Lung (tissue), 12 donors: ENCODE measurements around the gene RBM48. TPM values are rescaled to one million over a fixed set of nuclear protein-coding genes. Genes with fewer than 3 reads are reported as not detected.

Experiments used
- ATAC-seq: fragments of 200-7000 bp; cut with Tn5 transposase; one replicate; pipeline ENCODE4 v1.9.1; 2020; ENCODE audit warnings: moderate number of reproducible peaks; ENCODE audit not compliant: insufficient read depth, low FRiP score
- DNase-seq, 3 donors: peaks; one replicate each; pipeline ENCODE4 v3.0.0-alpha.2; 2013 to 2017
- H3K27ac ChIP-seq, 2 donors: one replicate each; pipeline ENCODE4 v1.5.1; 2013; ENCODE audit warnings: mild to moderate bottlenecking in 2 of 2, moderate library complexity in 2 of 2, control low read depth in 1 of 2, inconsistent platforms in 1 of 2, low read depth in 1 of 2, low read length in 1 of 2
- H3K27me3 ChIP-seq, 3 donors: one replicate each; pipeline ENCODE4 v1.5.1; 2013; ENCODE audit warnings: low read length in 2 of 3; ENCODE audit not compliant: control insufficient read depth in 3 of 3, insufficient read depth in 3 of 3
- H3K36me3 ChIP-seq, 4 donors: one replicate each; pipeline ENCODE4 v1.5.1; 2013; ENCODE audit warnings: low read length in 4 of 4, mild to moderate bottlenecking in 1 of 4, moderate library complexity in 1 of 4; ENCODE audit not compliant: control insufficient read depth in 4 of 4, insufficient read depth in 4 of 4
- H3K4me1 ChIP-seq, 5 donors: one replicate each; pipeline ENCODE4 v1.5.1; 2013; ENCODE audit warnings: low read length in 5 of 5, mild to moderate bottlenecking in 2 of 5, moderate library complexity in 1 of 5; ENCODE audit not compliant: control insufficient read depth in 5 of 5, insufficient read depth in 5 of 5
- H3K4me3 ChIP-seq: one replicate; pipeline ENCODE4 v1.5.1; 2013; ENCODE audit warnings: mild to moderate bottlenecking, control low read depth, moderate library complexity
- H3K9ac ChIP-seq, 2 donors: one replicate each; pipeline ENCODE4 v1.5.1; 2013; ENCODE audit warnings: low read length in 2 of 2, control low read depth in 1 of 2; ENCODE audit not compliant: insufficient read depth in 1 of 2
- H3K9me3 ChIP-seq, 4 donors: one replicate each; pipeline ENCODE4 v1.5.1; 2013; ENCODE audit warnings: low read length in 3 of 4, mild to moderate bottlenecking in 1 of 4, moderate library complexity in 1 of 4; ENCODE audit not compliant: control insufficient read depth in 4 of 4, insufficient read depth in 3 of 4
- WGBS, 2 donors: extraction: QIAGEN DNeasy Blood & Tissue Kit; methylation state at CpG; one replicate each; pipeline ENCODE4 v1.1.7; 2013; 5-methylcytosine and 5-hydroxymethylcytosine counted together
- polyA plus RNA-seq, 2 donors: library from polyadenylated mRNA; stranded (reverse); fragments of 200-250 nt; gene quantifications; one replicate each; pipeline ENCODE4 v1.2.1, GENCODE V29; 2013
- total RNA-seq, 2 donors: library from RNA; depleted of rRNA in 1 of 2; stranded (reverse); fragments of >200 nt in 1 of 2; gene quantifications; one replicate each; pipeline ENCODE4 v1.2.1, GENCODE V29; 2014 to 2021
- TF ChIP-seq, protein P1 (sequence below): IDR thresholded peaks from 2 replicates; pipeline ENCODE4 v1.5.1; 2012; ENCODE audit warnings: mild to moderate bottlenecking; ENCODE audit errors: control extremely low read depth, extremely low read depth
- donor health status: control.
- donor health status: control.
- donor health status: Bipolar disorder and iron deficiency.
- donor health status: healthy.
- donor health status: DM: yes; HTN: yes; CAD: no.

Gene RBM48
- total and polyA plus RNA-seq, 4 donors: 6.2 to 19.5 (median 8.2) TPM

- WGBS, 2 donors: 92 to 93% methylated on average over 2 of the region's 2 CpGs
- TF ChIP-seq, protein P1, sequence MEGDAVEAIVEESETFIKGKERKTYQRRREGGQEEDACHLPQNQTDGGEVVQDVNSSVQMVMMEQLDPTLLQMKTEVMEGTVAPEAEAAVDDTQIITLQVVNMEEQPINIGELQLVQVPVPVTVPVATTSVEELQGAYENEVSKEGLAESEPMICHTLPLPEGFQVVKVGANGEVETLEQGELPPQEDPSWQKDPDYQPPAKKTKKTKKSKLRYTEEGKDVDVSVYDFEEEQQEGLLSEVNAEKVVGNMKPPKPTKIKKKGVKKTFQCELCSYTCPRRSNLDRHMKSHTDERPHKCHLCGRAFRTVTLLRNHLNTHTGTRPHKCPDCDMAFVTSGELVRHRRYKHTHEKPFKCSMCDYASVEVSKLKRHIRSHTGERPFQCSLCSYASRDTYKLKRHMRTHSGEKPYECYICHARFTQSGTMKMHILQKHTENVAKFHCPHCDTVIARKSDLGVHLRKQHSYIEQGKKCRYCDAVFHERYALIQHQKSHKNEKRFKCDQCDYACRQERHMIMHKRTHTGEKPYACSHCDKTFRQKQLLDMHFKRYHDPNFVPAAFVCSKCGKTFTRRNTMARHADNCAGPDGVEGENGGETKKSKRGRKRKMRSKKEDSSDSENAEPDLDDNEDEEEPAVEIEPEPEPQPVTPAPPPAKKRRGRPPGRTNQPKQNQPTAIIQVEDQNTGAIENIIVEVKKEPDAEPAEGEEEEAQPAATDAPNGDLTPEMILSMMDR: no peak
Observed at GRCh38 chr7:92506363-92506762, 22.2 kb upstream of the RBM48 start.

DNA sequence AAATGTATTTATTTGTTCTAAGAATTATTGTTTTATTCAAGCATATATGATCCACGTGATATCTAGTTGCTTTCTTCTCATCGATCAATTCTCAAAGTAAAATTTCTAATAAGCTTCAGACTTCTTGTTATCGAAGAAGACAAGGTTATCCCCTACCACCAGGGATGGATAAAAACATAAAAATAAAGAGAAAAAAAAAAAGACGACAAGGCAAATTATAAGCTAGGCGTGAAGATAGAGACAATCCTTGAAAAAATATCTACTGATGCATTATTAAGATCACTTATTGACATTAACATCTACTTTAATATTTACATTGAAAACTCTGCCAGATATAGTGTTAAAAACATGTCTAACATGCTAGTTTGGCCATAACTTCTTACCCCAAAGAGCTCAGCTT, 19.6 kb upstream of the RBM48 start:
- Histone ChIP-seq H3K27me3 (no peaks in the 10 kb centered on the region), H3K27ac (no peak overlapping the region), H3K9me3 (no peaks in the 10 kb centered on the region), H3K4me1 (no peaks in the 10 kb centered on the region), H3K9ac (no peak overlapping the region), H3K36me3 (peaks cover 2 to 15% (median 6%) of the 10 kb centered on the region in 4 donors), H3K4me3 (no peak overlapping the region)
- DNase-seq: no peak
- WGBS, 2 donors: 97 to 99% methylated on average over 5 of the region's 5 CpGs
- ATAC-seq: no peak
- TF ChIP-seq, protein P1: no peak

More at GRCh38 chr7:92506363-92506762, 22.2 kb upstream of the RBM48 start:
- no peaks in the 10 kb centered on the region for H3K9me3 ChIP-seq
- ATAC-seq (no peak), DNase-seq (no peak)
- peaks cover 2 to 18% (median 14%) of the 10 kb centered on the region in 4 donors for H3K36me3 ChIP-seq
- H3K4me3 ChIP-seq: no peak overlapping the region
- H3K27me3 ChIP-seq: no peaks in the 10 kb centered on the region
- no peak overlapping the region for H3K9ac ChIP-seq
- H3K27ac ChIP-seq: no peak overlapping the region
- no peaks in the 10 kb centered on the region for H3K4me1 ChIP-seq

- H3K9ac ChIP-seq: no peak overlapping the region
- no peaks in the 10 kb centered on the region for H3K9me3 ChIP-seq
- TF ChIP-seq, protein P1: no peak
- no peak overlapping the region for H3K27ac ChIP-seq
- no peak for DNase-seq
- no peaks in the 10 kb centered on the region for H3K27me3 ChIP-seq
- H3K4me1 ChIP-seq: no peaks in the 10 kb centered on the region
- H3K4me3 ChIP-seq: no peak overlapping the region
- 63% methylated on average over 3 of the region's 3 CpGs for WGBS, 2 donors
- H3K36me3 ChIP-seq: peaks cover 6 to 16% (median 11%) of the 10 kb centered on the region in 4 donors
- no peak for ATAC-seq
Observed at GRCh38 chr7:92513167-92513902, 15.3 kb upstream of the RBM48 start.
